A549 (cell line): ENCODE data around the gene DLGAP1. TPM values are rescaled to one million over a fixed set of nuclear protein-coding genes. Genes with fewer than 3 reads are reported as not detected.

Experiments
- ATAC-seq, 2 experiments: fragments of 200-7000 bp in 1 of 2; fragments of >200 bp in 1 of 2; cut with Nextera tagmentation in 1 of 2; cut with Tn5 transposase in 1 of 2; 3 replicates each; pipeline versions ENCODE4 v1.8.0 to v1.9.1; 2018 to 2020; ENCODE audit warnings: mild to moderate bottlenecking in 1 of 2, moderate library complexity in 1 of 2
- CTCF ChIA-PET: fragments of 300-600 bp; sonication (Branson Sonifier 250); formaldehyde crosslinking; extraction: SDS; loops from one replicate; lab custom pipeline; 2021; ENCODE audit warnings: antibody characterized with exemption, inconsistent platforms; lab: Yijun Ruan, JAX
- POLR2A ChIA-PET: fragments of 350-600 bp; formaldehyde crosslinking; extraction: SDS; loops from one replicate; lab custom pipeline; 2021; ENCODE audit warnings: antibody characterized with exemption, inconsistent platforms; lab: Yijun Ruan, JAX
- DNase-seq, 2 experiments: peaks; one replicate each; pipeline versions ENCODE4 v3.0.0 to v3.0.0-alpha.2; 2011 to 2016; ENCODE audit warnings: low read depth in 1 of 2, low spot score in 1 of 2
- FAIRE-seq: peaks from 2 replicates; lab custom pipeline; 2011; peaks lifted over from hg19 to GRCh38; lab: Jason Lieb, UNC
- H3K27ac ChIP-seq, 2 experiments: fragments of >200 bp; sonication (Bioruptor Twin); formaldehyde crosslinking; 3 replicates each; pipeline ENCODE4 v1.5.1; 2016 to 2017
- H3K4me1 ChIP-seq: fragments of >200 bp; sonication (Bioruptor Twin); formaldehyde crosslinking; 3 replicates; pipeline ENCODE4 v1.6.1; 2016
- H3K4me2 ChIP-seq: fragments of >200 bp; sonication (Bioruptor Twin); formaldehyde crosslinking; 3 replicates; pipeline ENCODE4 v1.6.1; 2016
- H3K4me3 ChIP-seq: fragments of >200 bp; sonication (Bioruptor Twin); formaldehyde crosslinking; 3 replicates; pipeline ENCODE4 v1.5.1; 2016
- H3K9me3 ChIP-seq: fragments of >200 bp; sonication (Bioruptor Twin); formaldehyde crosslinking; 3 replicates; pipeline ENCODE4 v1.6.1; 2016
- BHLHE40 ChIP-seq: IDR thresholded peaks from 2 replicates; pipeline ENCODE4 v1.6.1; 2012; ENCODE audit warnings: low read depth, low read length, inconsistent platforms
- CEBPB ChIP-seq, 2 experiments: fragments of >200 bp in 1 of 2; sonication (Bioruptor Twin) in 1 of 2; formaldehyde crosslinking in 1 of 2; IDR thresholded peaks; 2 replicates each; pipeline ENCODE4 v1.6.1; 2012 to 2016
- EHF ChIP-seq: fragments of 250-450 bp; sonication (Bioruptor Pico); IDR thresholded peaks from 2 replicates; pipeline ENCODE4 v1.5.0; 2020; ENCODE audit warnings: mild to moderate bottlenecking
- ESRRA ChIP-seq: fragments of 150-350 bp; IDR thresholded peaks from 2 replicates; pipeline ENCODE4 v1.6.1; 2014; ENCODE audit warnings: mild to moderate bottlenecking, low read length, borderline replicate concordance
- FOSL2 ChIP-seq, 2 experiments: fragments of 450-650 bp in 1 of 2; fragments of >200 bp in 1 of 2; sonication (Bioruptor Twin) in 1 of 2; formaldehyde crosslinking; IDR thresholded peaks; 2 replicates each; pipeline versions ENCODE4 v1.5.0 to v1.6.1; 2016 to 2020; ENCODE audit warnings: mild to moderate bottlenecking in 1 of 2, moderate library complexity in 1 of 2
- HOXA7 ChIP-seq: fragments of 250-450 bp; sonication (Bioruptor Pico); IDR thresholded peaks from 2 replicates; pipeline ENCODE4 v1.5.0; 2020; ENCODE audit warnings: mild to moderate bottlenecking, moderate library complexity
- HOXB5 ChIP-seq: fragments of 250-450 bp; sonication (Bioruptor Pico); IDR thresholded peaks from 2 replicates; pipeline ENCODE4 v1.5.0; 2020; ENCODE audit warnings: mild to moderate bottlenecking, moderate library complexity
- JUN ChIP-seq, 2 experiments: fragments of >200 bp; sonication (Bioruptor Twin); formaldehyde crosslinking; IDR thresholded peaks; 2 replicates in 1 of 2; 3 replicates in 1 of 2; pipeline ENCODE4 v1.6.1; 2016 to 2017
- JUNB ChIP-seq: fragments of >200 bp; sonication (Bioruptor Twin); formaldehyde crosslinking; IDR thresholded peaks from 2 replicates; pipeline ENCODE4 v1.6.1; 2016
- PHF8 ChIP-seq: fragments of 200-600 bp; sonication (generic); IDR thresholded peaks from 2 replicates; pipeline ENCODE4 v1.6.1; 2016; ENCODE audit warnings: low read depth, mild to moderate bottlenecking, antibody characterized with exemption, moderate library complexity, borderline replicate concordance
- POLR2A ChIP-seq: IDR thresholded peaks from 2 replicates; pipeline ENCODE4 v1.6.1; 2012; ENCODE audit warnings: mild to moderate bottlenecking, low read length
- POLR2AphosphoS2 ChIP-seq: conservative IDR thresholded peaks from 2 replicates; pipeline ENCODE4 v1.6.1; 2012; ENCODE audit warnings: low read length, improper control_type of control experiment, inconsistent platforms
- TFCP2L1 ChIP-seq: fragments of 250-450 bp; sonication (Bioruptor Pico); IDR thresholded peaks from 2 replicates; pipeline ENCODE4 v1.5.0; 2021; ENCODE audit warnings: mild to moderate bottlenecking
- ZNF302 ChIP-seq: fragments of 250-450 bp; sonication (Bioruptor Pico); IDR thresholded peaks from 2 replicates; pipeline ENCODE4 v1.9.0; 2021; ENCODE audit warnings: inconsistent platforms, mild to moderate bottlenecking, moderate library complexity
- WGBS: methylation state at CpG from one replicate; pipeline ENCODE4 v1.1.6; 2017; ENCODE audit errors: missing lambda C conversion rate; 5-methylcytosine and 5-hydroxymethylcytosine counted together
- polyA plus RNA-seq, 4 experiments: library from polyadenylated mRNA; depleted of rRNA in 3 of 4; stranded (reverse); fragments of >200 nt; fragmentation: RNase III in 1 of 4; extraction: RNeasy Plus Mini Kit Qiagen cat#74134 plus additional on column Dnase treatment in 1 of 4; gene quantifications; 2 replicates in 3 of 4; 3 replicates in 1 of 4; pipeline ENCODE4 v1.2.3, GENCODE V29; 2011 to 2017
- TF ChIP-seq, protein P1 (sequence below): fragments of 450-650 bp; IDR thresholded peaks from 2 replicates; pipeline ENCODE4 v1.6.1; 2014; ENCODE audit warnings: antibody characterized with exemption
- TF ChIP-seq, protein P2 (sequence below): fragments of >200 bp; sonication (Bioruptor Twin); formaldehyde crosslinking; IDR thresholded peaks from 2 replicates; pipeline ENCODE4 v1.6.1; 2016
- TF ChIP-seq, protein P3 (sequence below): IDR thresholded peaks from 2 replicates; pipeline ENCODE4 v1.6.1; 2012
- TF ChIP-seq, protein P4 (sequence below): fragments of >200 bp; sonication (Bioruptor Twin); formaldehyde crosslinking; IDR thresholded peaks from 3 replicates; pipeline ENCODE4 v1.6.1; 2016
- TF ChIP-seq, protein P5 (sequence below): IDR thresholded peaks from 2 replicates; pipeline ENCODE4 v1.6.1; 2012; ENCODE audit warnings: low read depth, borderline replicate concordance

The DLGAP1 gene
- polyA plus RNA-seq, 2 of the 4 experiments (the other 2 are of a cell fraction) = 0.04 to 0.12 TPM

DNA sequence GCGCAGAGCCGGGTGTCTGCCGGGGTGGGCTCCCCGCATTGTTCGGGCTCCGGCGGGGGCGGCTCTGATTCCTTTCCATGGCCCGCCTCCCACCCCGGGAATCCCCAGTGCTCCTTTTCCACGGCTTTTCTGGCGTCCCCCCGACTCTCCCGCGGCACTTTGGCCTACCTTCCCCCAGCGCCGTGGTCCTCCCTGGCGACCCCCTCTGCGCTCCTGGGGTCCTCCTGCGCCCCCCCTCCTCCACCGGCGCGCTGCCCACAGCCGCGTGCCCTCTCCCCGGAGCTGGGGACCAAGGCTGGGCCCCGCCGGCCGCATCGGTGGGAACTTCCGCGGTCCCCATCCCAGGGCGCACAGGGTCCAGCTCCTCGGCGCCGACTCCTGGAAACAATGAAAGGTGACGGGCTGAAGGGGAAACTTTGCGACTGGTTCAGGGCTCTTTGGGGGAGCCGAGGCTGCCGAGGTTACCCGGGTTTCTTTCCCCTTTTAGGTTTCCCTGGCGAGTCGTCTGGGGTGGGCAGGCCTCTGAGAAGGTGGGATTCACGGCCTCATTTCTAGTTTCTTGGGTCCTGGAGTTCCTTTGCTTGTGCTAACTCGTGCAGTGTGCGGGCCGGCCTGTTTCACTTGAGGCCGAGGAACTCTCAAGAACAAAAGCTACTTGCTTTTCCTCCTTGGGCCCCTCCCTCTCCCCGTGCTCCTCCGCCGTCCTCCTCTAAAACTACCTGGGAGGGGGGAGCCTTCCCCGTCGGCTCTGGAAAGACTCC is 1002.9 kb downstream of the DLGAP1 start:
- no peak for ATAC-seq

DNA sequence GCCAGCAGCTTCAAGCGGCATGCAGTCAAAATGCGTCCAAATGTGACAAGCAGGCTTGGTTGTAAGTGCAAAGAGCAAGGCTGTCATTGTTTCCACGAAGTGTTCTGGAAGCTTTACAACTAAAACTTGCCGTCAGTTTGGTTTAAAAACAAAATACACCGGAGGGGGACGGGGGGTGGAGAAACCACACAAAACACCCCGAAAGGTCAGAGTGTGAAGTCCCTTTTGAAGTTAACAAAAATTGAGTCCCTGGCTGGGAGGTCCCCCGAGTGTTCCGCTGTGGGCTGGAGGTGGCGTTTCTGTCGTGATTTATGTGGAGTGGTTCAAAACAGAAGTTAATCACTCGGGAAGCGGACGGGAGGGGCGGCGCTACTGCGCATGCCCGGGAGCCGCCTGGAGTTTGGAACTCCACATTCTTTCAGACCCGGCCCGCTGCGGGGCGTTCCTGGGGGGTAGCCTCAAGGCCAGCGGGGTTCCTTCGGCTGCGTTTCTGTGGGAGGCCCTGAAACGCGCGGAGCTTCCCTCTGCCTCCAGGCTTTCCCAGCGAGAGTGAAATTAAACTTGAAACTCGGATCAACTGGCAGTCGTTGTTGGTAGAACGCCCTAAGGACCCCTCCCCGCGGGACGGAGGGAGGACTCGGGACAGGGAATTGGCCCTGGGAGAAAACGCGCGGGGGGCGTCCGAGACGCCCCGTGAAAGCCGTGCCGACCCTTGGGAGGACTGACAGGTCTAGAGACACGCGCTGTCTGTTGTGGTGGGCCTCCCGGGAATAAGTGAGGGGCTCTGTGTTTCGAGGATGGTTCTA is 1003.7 kb downstream of the DLGAP1 start:
- DNase-seq (peak in 1 of 2 experiments; percentile 86), ATAC-seq (peak in 1 of 2 experiments; percentile 8; a peak in 3 of 6 replicates), FAIRE-seq (no peak)
- ChIA-PET POLR2A (interaction anchor here (1.0 to 11.5 kb wide), 6 partner anchors 8 to 215 kb away, joined by 3 to 146 read pairs (median 22); no protein-coding TSS in a partner anchor), CTCF (interaction anchor here (0.8 to 11.1 kb wide), 5 partner anchors 143 to 215 kb away, joined by 4 to 109 read pairs (median 14); no protein-coding TSS in a partner anchor)
- TF ChIP-seq EHF (CRISPR knock-in tag) = no peak
- TF ChIP-seq CEBPB (IDR thresholded peaks at IDR 0.05) = no peak
- peak; percentile 44; the same call in 1 of the 2 replicates for TF ChIP-seq TFCP2L1 (CRISPR knock-in tag)
- TF ChIP-seq, protein P1, sequence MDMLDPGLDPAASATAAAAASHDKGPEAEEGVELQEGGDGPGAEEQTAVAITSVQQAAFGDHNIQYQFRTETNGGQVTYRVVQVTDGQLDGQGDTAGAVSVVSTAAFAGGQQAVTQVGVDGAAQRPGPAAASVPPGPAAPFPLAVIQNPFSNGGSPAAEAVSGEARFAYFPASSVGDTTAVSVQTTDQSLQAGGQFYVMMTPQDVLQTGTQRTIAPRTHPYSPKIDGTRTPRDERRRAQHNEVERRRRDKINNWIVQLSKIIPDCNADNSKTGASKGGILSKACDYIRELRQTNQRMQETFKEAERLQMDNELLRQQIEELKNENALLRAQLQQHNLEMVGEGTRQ = no peak
- TF ChIP-seq JUN (IDR thresholded peaks at IDR 0.05) = peak; percentile 40 to 55; a peak in 3 of 5 replicates
- TF ChIP-seq PHF8 = peak; percentile 8; the same call in 1 of the 2 replicates
- no peak for TF ChIP-seq HOXB5 (CRISPR knock-in tag)
- TF ChIP-seq, protein P2, sequence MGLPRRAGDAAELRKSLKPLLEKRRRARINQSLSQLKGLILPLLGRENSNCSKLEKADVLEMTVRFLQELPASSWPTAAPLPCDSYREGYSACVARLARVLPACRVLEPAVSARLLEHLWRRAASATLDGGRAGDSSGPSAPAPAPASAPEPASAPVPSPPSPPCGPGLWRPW = no peak
- TF ChIP-seq HOXA7 (CRISPR knock-in tag) = 0 out of 2 replicates have a peak, but pooled peaks have one; percentile 14
- TF ChIP-seq, protein P3, sequence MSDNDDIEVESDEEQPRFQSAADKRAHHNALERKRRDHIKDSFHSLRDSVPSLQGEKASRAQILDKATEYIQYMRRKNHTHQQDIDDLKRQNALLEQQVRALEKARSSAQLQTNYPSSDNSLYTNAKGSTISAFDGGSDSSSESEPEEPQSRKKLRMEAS = no peak
- TF ChIP-seq POLR2A = no peak; the same call in 1 of the 2 replicates
- no peak for TF ChIP-seq ZNF302 (CRISPR knock-in tag)
- TF ChIP-seq, protein P4, sequence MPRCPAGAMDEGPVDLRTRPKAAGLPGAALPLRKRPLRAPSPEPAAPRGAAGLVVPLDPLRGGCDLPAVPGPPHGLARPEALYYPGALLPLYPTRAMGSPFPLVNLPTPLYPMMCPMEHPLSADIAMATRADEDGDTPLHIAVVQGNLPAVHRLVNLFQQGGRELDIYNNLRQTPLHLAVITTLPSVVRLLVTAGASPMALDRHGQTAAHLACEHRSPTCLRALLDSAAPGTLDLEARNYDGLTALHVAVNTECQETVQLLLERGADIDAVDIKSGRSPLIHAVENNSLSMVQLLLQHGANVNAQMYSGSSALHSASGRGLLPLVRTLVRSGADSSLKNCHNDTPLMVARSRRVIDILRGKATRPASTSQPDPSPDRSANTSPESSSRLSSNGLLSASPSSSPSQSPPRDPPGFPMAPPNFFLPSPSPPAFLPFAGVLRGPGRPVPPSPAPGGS = peak; percentile 15; the same call in 1 of the 3 replicates
- no peak for TF ChIP-seq JUNB
- 0 out of 2 replicates have a peak, but pooled peaks have one; percentile 47 for TF ChIP-seq POLR2AphosphoS2
- TF ChIP-seq FOSL2 (IDR thresholded peaks at IDR 0.05) = no peak
- no peak for TF ChIP-seq FOSL2 (CRISPR knock-in tag; IDR thresholded peaks at IDR 0.05)
- peaks cover 11% of the 10 kb centered on the region for H3K4me1 ChIP-seq
- no peaks in the 10 kb centered on the region for H3K9me3 ChIP-seq
- peak overlapping the region; percentile 98 to 100 for H3K27ac ChIP-seq
- H3K4me2 ChIP-seq = peak overlapping the region; percentile 98
- peak overlapping the region; percentile 93 for H3K4me3 ChIP-seq
- under 1% methylated on average over 33 of the region's 50 CpGs for WGBS

More for the DNA sequence above, 1002.9 kb downstream of the DLGAP1 start:
- H3K27ac ChIP-seq = peak overlapping the region; percentile 98 to 100
- H3K4me3 ChIP-seq = peak overlapping the region; percentile 93
- no peak for FAIRE-seq
- DNase-seq = peak in 1 of 2 experiments; percentile 71
- no peaks in the 10 kb centered on the region for H3K9me3 ChIP-seq
- POLR2A ChIA-PET = interaction anchor here (0.8 to 11.5 kb wide), 12 partner anchors 7 to 214 kb away, joined by 3 to 146 read pairs (median 6); partner anchors contain the start of gene MYL12A
- WGBS = under 1% methylated on average over 31 of the region's 53 CpGs
- H3K4me1 ChIP-seq = peaks cover 6% of the 10 kb centered on the region; the same call in 2 of the 3 replicates
- TF ChIP-seq ESRRA (no peak), ZNF302 (CRISPR knock-in tag) (no peak), JUN (IDR thresholded peaks at IDR 0.05) (peak in 1 of 2 experiments; percentile 35; a peak in 2 of 5 replicates), PHF8 (peak; percentile 16; the same call in 1 of the 2 replicates), BHLHE40 (no peak), EHF (CRISPR knock-in tag) (no peak)
- TF ChIP-seq, protein P5, sequence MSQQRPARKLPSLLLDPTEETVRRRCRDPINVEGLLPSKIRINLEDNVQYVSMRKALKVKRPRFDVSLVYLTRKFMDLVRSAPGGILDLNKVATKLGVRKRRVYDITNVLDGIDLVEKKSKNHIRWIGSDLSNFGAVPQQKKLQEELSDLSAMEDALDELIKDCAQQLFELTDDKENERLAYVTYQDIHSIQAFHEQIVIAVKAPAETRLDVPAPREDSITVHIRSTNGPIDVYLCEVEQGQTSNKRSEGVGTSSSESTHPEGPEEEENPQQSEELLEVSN = 0 out of 2 replicates have a peak, but pooled peaks have one; percentile 40
- TF ChIP-seq, protein P3 = peak; percentile 30
- TF ChIP-seq, all 56 proteins: peak for 4
- CTCF ChIA-PET = interaction anchor here (1.8 to 11.1 kb wide), 6 partner anchors 14 to 214 kb away, joined by 6 to 109 read pairs (median 18); no protein-coding TSS in a partner anchor
- peak overlapping the region; percentile 98 for H3K4me2 ChIP-seq
